OCI-LY7 (cell line): ENCODE data around the gene ALAD. TPM values are rescaled to one million over a fixed set of nuclear protein-coding genes. Genes with fewer than 3 reads are reported as not detected.
"Not testable (repeated sequence)": the region's sequence is repeated elsewhere in the genome, so short reads cannot be mapped to it uniquely, and the experiment has no call there.

ENCODE experiments used
- BruUV-seq: library from RNA; stranded (reverse); fragments of 400-500 nt; replicated peaks from 2 replicates; lab custom pipeline; 2021; lab: Mats Ljungman, UMichigan
- CTCF ChIA-PET: fragments of 300-600 bp; sonication (Branson Sonifier 250); formaldehyde crosslinking; loops from one replicate; lab custom pipeline; 2022; ENCODE audit warnings: antibody characterized with exemption; ENCODE audit not compliant: unreplicated experiment; lab: Charles Lee
- POLR2A ChIA-PET: fragments of 300-600 bp; sonication (Branson Sonifier 250); formaldehyde crosslinking; loops from one replicate; lab custom pipeline; 2022; ENCODE audit warnings: antibody characterized with exemption; lab: Charles Lee
- DNase-seq: peaks from one replicate; pipeline ENCODE4 v3.0.0-alpha.2; 2015; ENCODE audit warnings: low spot score
- H2AFZ ChIP-seq: fragments of 200-600 bp; sonication (generic), shearing (Covaris generic); 2 replicates; pipeline ENCODE4 v1.6.1; 2014; ENCODE audit warnings: mild to moderate bottlenecking, antibody characterized with exemption, low read length, moderate library complexity
- H3K27ac ChIP-seq: fragments of 200-600 bp; sonication (generic); 2 replicates; pipeline ENCODE4 v1.5.1; 2014; ENCODE audit warnings: mixed run types, low read depth, mild to moderate bottlenecking, moderate library complexity, low read length, inconsistent platforms; ENCODE audit not compliant: poor library complexity, severe bottlenecking
- H3K36me3 ChIP-seq: fragments of 200-600 bp; sonication (generic); 2 replicates; pipeline ENCODE4 v1.6.1; 2014; ENCODE audit warnings: mild to moderate bottlenecking, antibody characterized with exemption, low read length, moderate library complexity, mixed read lengths; ENCODE audit not compliant: insufficient read depth
- H3K4me1 ChIP-seq: fragments of 200-600 bp; sonication (generic); 2 replicates; pipeline ENCODE4 v1.5.1; 2014; ENCODE audit warnings: mild to moderate bottlenecking, low read length; ENCODE audit not compliant: insufficient read depth, poor library complexity, severe bottlenecking
- H3K4me2 ChIP-seq: fragments of 200-600 bp; sonication (generic); 2 replicates; pipeline ENCODE4 v1.6.1; 2014; ENCODE audit warnings: mild to moderate bottlenecking, low read length
- H3K4me3 ChIP-seq: fragments of 200-600 bp; sonication (generic); 2 replicates; pipeline ENCODE4 v1.5.1; 2014; ENCODE audit warnings: mild to moderate bottlenecking, low read depth, low read length; ENCODE audit not compliant: poor library complexity, severe bottlenecking
- H3K79me2 ChIP-seq: fragments of 200-600 bp; sonication (generic); 2 replicates; pipeline ENCODE4 v1.6.1; 2016; ENCODE audit warnings: low read depth, mild to moderate bottlenecking, low read length, moderate library complexity, mixed read lengths; ENCODE audit not compliant: insufficient read depth
- H3K9me2 ChIP-seq: fragments of 200-600 bp; sonication (generic); 2 replicates; pipeline ENCODE4 v1.6.1; 2016; ENCODE audit warnings: mild to moderate bottlenecking, low read length, mixed read lengths; ENCODE audit not compliant: insufficient read depth
- H3K9me3 ChIP-seq: fragments of 200-600 bp; sonication (generic); 2 replicates; pipeline ENCODE4 v1.6.1; 2014; ENCODE audit warnings: mild to moderate bottlenecking, mixed run types, low read length, mixed read lengths
- H4K20me1 ChIP-seq: fragments of 200-600 bp; sonication (generic); 2 replicates; pipeline ENCODE4 v1.6.1; 2014; ENCODE audit warnings: mild to moderate bottlenecking, antibody characterized with exemption, low read length, moderate library complexity, mixed read lengths; ENCODE audit not compliant: insufficient read depth
- CTCF ChIP-seq: fragments of 200-600 bp; sonication (generic); conservative IDR thresholded peaks from 2 replicates; pipeline ENCODE4 v1.5.1; 2014; ENCODE audit warnings: mild to moderate bottlenecking, antibody characterized with exemption, low read length, moderate library complexity, mixed read lengths
- EZH2phosphoT487 ChIP-seq: fragments of 200-600 bp; sonication (generic); IDR thresholded peaks from 2 replicates; pipeline ENCODE4 v1.6.1; 2018; ENCODE audit warnings: low read depth, borderline replicate concordance, mild to moderate bottlenecking, mixed run types, antibody characterized with exemption, low read length, moderate library complexity, mixed read lengths
- intact Hi-C: fragments of 100-400 bp; cut with micrococcal nuclease; formaldehyde crosslinking; loops from one replicate; pipeline ENCODE4 v1.10.0; 2022; ENCODE audit not compliant: unreplicated experiment
- total RNA-seq, 2 experiments: library from RNA; depleted of rRNA in 1 of 2; stranded (reverse); fragments of >200 nt in 1 of 2; shearing (Covaris generic) in 1 of 2; gene quantifications; 2 replicates each; pipeline ENCODE4 v1.2.3, GENCODE V29; 2014 to 2022

Gene ALAD
- total RNA-seq, 2 experiments from 2014 or later: 19.8 to 26.3 TPM

DNA sequence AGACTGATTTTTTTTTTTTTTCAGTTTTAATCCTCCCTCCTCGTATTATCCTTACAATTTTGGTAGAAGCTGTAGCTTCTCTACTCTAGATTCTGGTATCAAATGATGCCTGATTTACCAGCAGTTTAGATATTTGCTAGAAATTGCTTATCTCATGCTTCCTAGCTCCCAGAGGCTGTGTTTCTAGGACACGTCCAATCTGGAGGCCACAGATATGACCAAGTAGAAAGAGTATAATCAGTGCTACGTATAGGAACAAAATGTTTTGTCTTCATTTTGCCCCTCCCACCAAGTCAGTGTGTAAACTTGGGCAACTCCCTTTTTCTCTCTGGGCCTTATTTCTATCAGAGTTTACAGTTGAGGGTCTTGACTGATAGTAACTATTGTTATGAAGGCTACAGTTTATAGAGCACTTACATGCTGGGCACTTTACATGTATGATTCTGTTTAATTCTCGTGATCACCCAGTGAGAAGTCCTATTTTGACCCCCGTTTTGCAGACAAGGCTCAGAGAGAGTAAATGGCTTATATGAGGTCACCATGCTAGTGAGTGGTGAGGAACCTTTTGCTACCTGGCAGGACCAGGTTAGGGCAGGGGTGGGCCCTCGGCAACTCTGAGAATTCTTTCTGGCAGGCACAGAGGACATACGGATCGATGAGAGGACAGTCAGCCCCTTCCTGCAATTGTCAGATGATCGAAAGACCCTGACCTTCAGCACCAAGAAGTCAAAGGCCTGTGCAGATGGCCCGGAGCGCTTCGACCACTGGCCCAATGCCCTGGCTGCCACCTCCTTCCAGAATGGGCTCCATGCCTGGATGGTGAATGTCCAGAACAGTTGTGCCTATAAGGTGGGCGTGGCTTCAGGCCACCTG lies 31.9 kb downstream of the ALAD start:
- H3K4me2 ChIP-seq: no peak overlapping the region
- peaks cover 17% of the 10 kb centered on the region; the same call in 1 of the 2 replicates for H3K36me3 ChIP-seq
- H3K4me3 ChIP-seq: no peak overlapping the region
- DNase-seq: no peak
- no peak overlapping the region for H2AFZ ChIP-seq
- TF ChIP-seq EZH2phosphoT487: no peak
- no peak for TF ChIP-seq CTCF
- CTCF ChIA-PET: no interaction called here
- no peak overlapping the region for H3K27ac ChIP-seq
- H3K9me3 ChIP-seq: no peaks in the 10 kb centered on the region
- H3K79me2 ChIP-seq: no peaks in the 10 kb centered on the region
- no peaks in the 10 kb centered on the region for H3K4me1 ChIP-seq
- BruUV-seq: no TSS peak
- H4K20me1 ChIP-seq: no peaks in the 10 kb centered on the region
- POLR2A ChIA-PET: interaction anchor here (0.7 kb wide), 2 partner anchors 149 to 232 kb away, joined by 3 read pairs; no protein-coding TSS in a partner anchor
- no peaks in the 10 kb centered on the region for H3K9me2 ChIP-seq
- intact Hi-C loops: no loop called here

DNA sequence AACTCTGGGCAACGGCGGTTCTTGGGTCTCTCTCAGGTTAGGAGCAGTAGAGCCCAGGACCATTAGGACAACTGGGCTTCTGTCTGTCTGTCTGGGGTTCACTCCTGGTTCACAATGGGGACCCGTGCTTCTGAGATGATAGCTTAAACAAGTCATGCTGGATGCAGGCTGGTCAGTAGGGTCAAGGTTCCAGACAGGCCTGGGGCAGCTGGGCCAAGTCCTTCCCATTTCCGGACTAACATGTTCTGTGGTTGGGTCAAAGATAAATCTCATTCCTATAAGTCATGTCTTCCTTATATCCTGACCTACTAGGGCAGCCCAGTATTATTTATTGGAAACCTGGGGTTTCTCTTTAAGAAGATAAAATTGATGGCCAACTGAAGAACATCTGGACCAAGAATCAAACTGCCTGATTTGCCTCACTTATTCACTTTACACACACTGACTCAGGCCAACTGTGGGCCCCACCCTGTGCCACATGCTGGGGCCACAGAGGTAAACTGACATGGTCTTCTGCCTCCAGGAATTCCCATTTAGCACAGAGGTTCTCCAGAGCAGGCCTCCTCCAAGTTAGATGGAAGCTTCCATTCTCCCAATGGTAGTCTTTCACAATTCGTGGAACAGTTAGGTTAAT lies 32.6 kb downstream of the ALAD start:
- Histone ChIP-seq H3K27ac (no peak overlapping the region), H4K20me1 (no peaks in the 10 kb centered on the region), H3K4me1 (no peaks in the 10 kb centered on the region), H3K4me2 (no peak overlapping the region), H3K9me2 (no peaks in the 10 kb centered on the region), H2AFZ (no peak overlapping the region), H3K9me3 (no peaks in the 10 kb centered on the region), H3K79me2 (no peaks in the 10 kb centered on the region), H3K36me3 (peaks cover 9% of the 10 kb centered on the region; the same call in 1 of the 2 replicates), H3K4me3 (no peak overlapping the region)
- no peak for DNase-seq
- intact Hi-C loops: no loop called here
- BruUV-seq: no TSS peak
- TF ChIP-seq EZH2phosphoT487 (no peak), CTCF (no peak)
- POLR2A ChIA-PET: interaction anchor here (0.6 to 0.7 kb wide), 4 partner anchors 16 to 233 kb away, joined by 3 to 4 read pairs (median 3); no protein-coding TSS in a partner anchor
- CTCF ChIA-PET: no interaction called here

- H3K9me3 ChIP-seq, H3K9me2 ChIP-seq, BruUV-seq, H3K36me3 ChIP-seq, DNase-seq, intact Hi-C loops, H3K79me2 ChIP-seq, H2AFZ ChIP-seq, H3K27ac ChIP-seq, H3K4me3 ChIP-seq, H3K4me1 ChIP-seq, H3K4me2 ChIP-seq, H4K20me1 ChIP-seq: not testable (repeated sequence)
- ChIA-PET POLR2A (interaction anchor here (0.6 to 0.7 kb wide), 2 partner anchors 185 to 1577 kb away, joined by 3 to 6 read pairs; no protein-coding TSS in a partner anchor), CTCF (interaction anchor here (0.6 kb wide), 1 partner anchor 16 kb away, joined by 4 read pairs; no protein-coding TSS in a partner anchor)
Observed at GRCh38 chr9:113365652-113366051, 35.4 kb downstream of the ALAD start.
